Bronchial epithelial cell (primary cell): ENCODE data around the gene LYPLAL1. TPM values are rescaled to one million over a fixed set of nuclear protein-coding genes. Genes with fewer than 3 reads are reported as not detected.

Experiments used
- DNase-seq: peaks from one replicate; pipeline ENCODE4 v3.0.0-alpha.2; 2010; ENCODE audit warnings: low read depth
- FAIRE-seq: peaks from 2 replicates; lab custom pipeline; 2011; peaks lifted over from hg19 to GRCh38; lab: Jason Lieb, UNC
- H3K27me3 ChIP-seq: 2 replicates; pipeline ENCODE4 v1.5.1; 2011; ENCODE audit warnings: low read length; ENCODE audit not compliant: control insufficient read depth, insufficient read depth
- H3K36me3 ChIP-seq: 2 replicates; pipeline ENCODE4 v1.5.1; 2011; ENCODE audit warnings: low read length; ENCODE audit not compliant: control insufficient read depth, insufficient read depth
- H3K4me3 ChIP-seq: 2 replicates; pipeline ENCODE4 v1.5.1; 2011; ENCODE audit warnings: mild to moderate bottlenecking, low read depth, low read length, control low read depth
- CTCF ChIP-seq: IDR thresholded peaks from 2 replicates; pipeline ENCODE4 v1.5.1; 2011; ENCODE audit warnings: mild to moderate bottlenecking, moderate library complexity, low read length, control low read depth, inconsistent platforms; ENCODE audit not compliant: insufficient read depth, severe bottlenecking
- total RNA-seq: library from RNA; depleted of rRNA; stranded (reverse); fragments of >200 nt; gene quantifications from 2 replicates; pipeline ENCODE4 v1.2.1, GENCODE V29; 2014

LYPLAL1 gene
- total RNA-seq, 1 donor from 2014 or later = 12.1 TPM

- Histone ChIP-seq H3K4me3 (no peak overlapping the region), H3K36me3 (no peaks in the 10 kb centered on the region), H3K27me3 (no peaks in the 10 kb centered on the region)
- DNase-seq (no peak), FAIRE-seq (no peak)
- TF ChIP-seq CTCF = no peak
Observed at GRCh38 chr1:219144658-219145315, 28.9 kb upstream of the LYPLAL1 start.

- DNase-seq = no peak
- no peak overlapping the region for H3K4me3 ChIP-seq
- no peaks in the 10 kb centered on the region for H3K27me3 ChIP-seq
- FAIRE-seq = no peak
- no peaks in the 10 kb centered on the region for H3K36me3 ChIP-seq
- no peak for TF ChIP-seq CTCF
Observed at GRCh38 chr1:219147571-219148019, 26.1 kb upstream of the LYPLAL1 start.

DNA sequence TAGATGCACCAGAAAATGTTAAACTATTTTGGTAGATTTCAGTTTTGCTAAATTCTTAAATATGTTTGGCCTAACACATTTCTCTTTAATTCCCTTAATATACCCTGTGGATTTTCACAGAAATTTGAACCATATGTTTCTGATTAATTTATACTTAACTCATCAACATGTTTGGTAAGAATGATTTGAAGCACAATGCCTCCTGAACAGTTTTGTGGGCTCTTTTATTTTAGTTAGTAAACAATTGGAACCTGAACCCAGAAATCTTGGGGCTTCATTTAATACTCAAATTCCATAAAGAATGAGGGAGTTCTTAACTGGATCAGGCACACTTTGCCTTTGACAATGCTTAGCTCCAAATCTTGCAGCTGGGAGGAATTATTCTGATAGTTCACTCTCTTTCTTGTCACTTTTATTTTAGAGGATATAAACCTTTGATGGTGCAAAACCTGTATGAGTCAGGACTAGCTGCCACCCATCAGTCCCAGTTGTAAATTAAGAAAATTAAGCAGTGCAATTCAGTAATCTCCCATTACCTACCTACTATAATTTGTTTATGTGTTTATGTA, 24.6 kb upstream of the LYPLAL1 start:
- FAIRE-seq = no peak
- DNase-seq = no peak
- no peaks in the 10 kb centered on the region for H3K36me3 ChIP-seq
- no peaks in the 10 kb centered on the region for H3K27me3 ChIP-seq
- H3K4me3 ChIP-seq = no peak overlapping the region
- no peak for TF ChIP-seq CTCF

DNA sequence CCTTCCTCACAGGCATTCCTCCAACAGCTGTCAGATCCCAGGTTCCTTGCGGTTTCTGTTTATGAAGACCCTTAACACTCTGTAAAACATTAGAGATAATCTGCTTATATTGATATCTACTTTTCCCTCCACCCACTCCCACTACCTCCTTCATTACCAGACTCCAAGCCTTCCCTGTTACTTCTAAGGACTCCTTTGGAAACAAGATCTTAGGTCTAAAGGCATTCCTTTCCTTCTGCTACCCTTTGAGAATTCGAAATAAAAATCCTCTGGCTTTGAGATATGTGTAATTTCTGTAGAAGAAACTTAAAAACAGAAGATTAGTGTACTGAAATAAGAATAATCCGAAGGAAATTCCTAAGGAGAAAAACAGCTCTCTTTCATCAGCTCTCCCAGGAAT, 23.7 kb upstream of the LYPLAL1 start:
- Histone ChIP-seq H3K27me3 (no peaks in the 10 kb centered on the region), H3K4me3 (no peak overlapping the region), H3K36me3 (no peaks in the 10 kb centered on the region)
- TF ChIP-seq CTCF = no peak
- DNase-seq (no peak), FAIRE-seq (no peak)

- DNase-seq (no peak), FAIRE-seq (no peak)
- H3K36me3 ChIP-seq = no peaks in the 10 kb centered on the region
- no peaks in the 10 kb centered on the region for H3K27me3 ChIP-seq
- TF ChIP-seq CTCF = no peak
- H3K4me3 ChIP-seq = no peak overlapping the region
Observed at GRCh38 chr1:219150913-219151312, 22.8 kb upstream of the LYPLAL1 start.
